ENCODE results near the gene COL13A1.

The COL13A1 gene

GRCh38 chr10:69914398-69915214 lies 112.9 kb downstream of the COL13A1 start:
- TF ChIP-seq CTCF (IDR thresholded peaks at IDR 0.05; ENCODE audit: low read depth, low read length, missing control alignments), result peak; percentile 96
- no peak overlapping the region for H3K4me3 ChIP-seq (ENCODE audit: low read depth, low read length)
- DNase-seq (ENCODE audit: low read depth), result no peak

GRCh38 chr10:69915215-69915560 lies 113.5 kb downstream of the COL13A1 start:
- no peak for TF ChIP-seq CTCF (IDR thresholded peaks at IDR 0.05; ENCODE audit: low read depth, low read length, missing control alignments)
- DNase-seq (ENCODE audit: low read depth), result no peak
- no peak overlapping the region for H3K4me3 ChIP-seq (ENCODE audit: low read depth, low read length)

- no peak for DNase-seq (ENCODE audit: low read depth)
- H3K4me3 ChIP-seq (ENCODE audit: low read depth, low read length), result no peak overlapping the region
- TF ChIP-seq CTCF (IDR thresholded peaks at IDR 0.05; ENCODE audit: low read depth, low read length, missing control alignments), result no peak
Observed at GRCh38 chr10:69916118-69916517, 114.4 kb downstream of the COL13A1 start.

- H3K4me3 ChIP-seq (ENCODE audit: low read depth, low read length), result no peak overlapping the region
- DNase-seq (ENCODE audit: low read depth), result no peak
- TF ChIP-seq CTCF (IDR thresholded peaks at IDR 0.05; ENCODE audit: low read depth, low read length, missing control alignments), result no peak
Observed at GRCh38 chr10:69918036-69918435, 116.3 kb downstream of the COL13A1 start.

- no peak for DNase-seq (ENCODE audit: low read depth)
- TF ChIP-seq CTCF (IDR thresholded peaks at IDR 0.05; ENCODE audit: low read depth, low read length, missing control alignments), result no peak
- H3K4me3 ChIP-seq (ENCODE audit: low read depth, low read length), result no peak overlapping the region
Observed at GRCh38 chr10:69919250-69919649, 117.5 kb downstream of the COL13A1 start.

GRCh38 chr10:69925111-69925510 lies 123.4 kb downstream of the COL13A1 start:
- no peak for DNase-seq (ENCODE audit: low read depth)
- no peak overlapping the region for H3K4me3 ChIP-seq (ENCODE audit: low read depth, low read length)
- no peak for TF ChIP-seq CTCF (IDR thresholded peaks at IDR 0.05; ENCODE audit: low read depth, low read length, missing control alignments)

- no peak for TF ChIP-seq CTCF (IDR thresholded peaks at IDR 0.05; ENCODE audit: low read depth, low read length, missing control alignments)
- H3K4me3 ChIP-seq (ENCODE audit: low read depth, low read length), result no peak overlapping the region
- DNase-seq (ENCODE audit: low read depth), result no peak
Observed at GRCh38 chr10:69928339-69928738, 126.6 kb downstream of the COL13A1 start.

All from GM12864 (cell line).